GM12891 (cell line): ENCODE measurements around the gene TNS1.

Source experiments
- POLR2A ChIP-seq: IDR thresholded peaks from 2 replicates; pipeline ENCODE4 v1.6.1; 2011; ENCODE audit warnings: low read depth, low read length, control low read depth
- POLR2AphosphoS5 ChIP-seq: IDR thresholded peaks from 2 replicates; pipeline ENCODE4 v1.6.1; 2011; ENCODE audit warnings: low read depth, low read length, control low read depth
- POU2F2 ChIP-seq: IDR thresholded peaks from 2 replicates; pipeline ENCODE4 v1.6.1; 2011; ENCODE audit warnings: low read depth, mild to moderate bottlenecking, control low read depth, low read length, moderate library complexity
- SPI1 ChIP-seq: IDR thresholded peaks from 2 replicates; pipeline ENCODE4 v1.6.1; 2011; ENCODE audit warnings: low read depth, low read length, control low read depth
- TAF1 ChIP-seq: IDR thresholded peaks from 2 replicates; pipeline ENCODE4 v1.6.1; 2011; ENCODE audit warnings: low read depth, low read length, control low read depth

DNA sequence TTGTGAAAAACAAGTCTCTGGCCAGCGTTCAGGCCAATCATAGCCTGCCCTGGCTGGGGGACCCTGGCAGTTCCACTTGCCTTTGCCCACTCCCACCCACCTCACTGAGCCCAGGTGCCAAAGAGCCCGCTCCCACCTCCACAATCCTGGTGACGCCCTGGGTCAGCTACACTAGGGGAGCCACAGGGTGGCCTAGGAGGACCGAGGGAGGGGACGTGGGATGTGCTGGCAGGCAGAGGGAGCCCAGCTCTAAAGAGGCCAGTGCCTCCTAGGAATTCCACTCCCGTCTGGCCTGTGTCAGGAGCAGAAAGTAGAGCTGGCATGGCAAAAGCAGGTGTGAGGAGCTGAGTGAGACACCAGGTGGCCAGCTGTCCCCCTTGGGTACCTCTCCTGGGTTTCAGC, 49.3 kb downstream of the TNS1 start:
- no peak for TF ChIP-seq POLR2AphosphoS5
- TF ChIP-seq POLR2A: no peak
- no peak for TF ChIP-seq TAF1
- no peak for TF ChIP-seq POU2F2
- TF ChIP-seq SPI1: no peak
